Smooth muscle cell (in vitro differentiated cells): Measurements from ENCODE around the gene RHBDL1. TPM values are rescaled to one million over a fixed set of nuclear protein-coding genes. Genes with fewer than 3 reads are reported as not detected.

ENCODE experiments used
- DNase-seq: peaks from one replicate; lab custom pipeline; 2025; ENCODE audit not compliant: unreplicated experiment; lab: John Stamatoyannopoulos, UW
- H2AFZ ChIP-seq: fragments of 200-600 bp; sonication (generic); 2 replicates; pipeline ENCODE4 v1.6.0; 2016; ENCODE audit warnings: antibody characterized with exemption, low read depth, mild to moderate bottlenecking
- H3F3A ChIP-seq: fragments of 200-600 bp; sonication (generic); 2 replicates; pipeline ENCODE4 v1.6.0; 2017; ENCODE audit warnings: antibody characterized with exemption, low read depth
- H3K27ac ChIP-seq: fragments of 200-600 bp; sonication (generic); 2 replicates; pipeline ENCODE4 v1.5.1; 2016; ENCODE audit warnings: low read depth, mild to moderate bottlenecking
- H3K27me3 ChIP-seq: fragments of 200-600 bp; sonication (generic); 2 replicates; pipeline ENCODE4 v1.6.1; 2016; ENCODE audit warnings: low read depth, mild to moderate bottlenecking
- H3K36me3 ChIP-seq: fragments of 200-600 bp; sonication (generic); 2 replicates; pipeline ENCODE4 v1.5.1; 2016; ENCODE audit warnings: low read depth
- H3K4me1 ChIP-seq: fragments of 200-600 bp; sonication (generic); 2 replicates; pipeline ENCODE4 v1.5.1; 2016; ENCODE audit warnings: low read depth
- H3K4me2 ChIP-seq: fragments of 200-600 bp; sonication (generic); 2 replicates; pipeline ENCODE4 v1.6.0; 2016; ENCODE audit warnings: mild to moderate bottlenecking
- H3K4me3 ChIP-seq: fragments of 200-600 bp; sonication (generic); 2 replicates; pipeline ENCODE4 v1.5.1; 2016; ENCODE audit warnings: mild to moderate bottlenecking
- H3K79me2 ChIP-seq: fragments of 200-600 bp; sonication (generic); 2 replicates; pipeline ENCODE4 v1.6.0; 2016; ENCODE audit warnings: low read depth, mild to moderate bottlenecking
- H3K9ac ChIP-seq: fragments of 200-600 bp; sonication (generic); 2 replicates; pipeline ENCODE4 v1.6.0; 2016; ENCODE audit warnings: low read depth
- H3K9me3 ChIP-seq: fragments of 200-600 bp; sonication (generic); replicated peaks from 2 replicates; pipeline ENCODE4 v1.5.1; 2016; ENCODE audit warnings: low read depth
- H4K20me1 ChIP-seq: fragments of 200-600 bp; sonication (generic); 2 replicates; pipeline ENCODE4 v1.6.0; 2016; ENCODE audit warnings: low read depth
- WGBS: methylation state at CpG from one replicate; pipeline ENCODE4 v1.1.7; 2016; ENCODE audit warnings: low lambda C conversion rate; 5-methylcytosine and 5-hydroxymethylcytosine counted together
- polyA plus RNA-seq: library from polyadenylated mRNA; unstranded; fragments of >200 nt; fragmentation: Nextera tagmentation; extraction: Ambion mirVana; gene quantifications from 2 replicates; pipeline ENCODE4 v1.2.1, GENCODE V29; 2016
- total RNA-seq: library from RNA; depleted of rRNA; stranded (reverse); fragments of >200 nt; gene quantifications from 2 replicates; pipeline ENCODE4 v1.2.3, GENCODE V29; 2014
- TF ChIP-seq, protein P1 (sequence below): fragments of 200-600 bp; sonication (generic); IDR thresholded peaks from 2 replicates; pipeline ENCODE4 v1.5.1; 2017; ENCODE audit warnings: borderline replicate concordance, mild to moderate bottlenecking, antibody characterized with exemption; ENCODE audit not compliant: insufficient read depth, poor library complexity, severe bottlenecking

RHBDL1 gene
- total and polyA plus RNA-seq, 2 experiments from 2014 or later: 2.7 to 3.7 TPM

DNA sequence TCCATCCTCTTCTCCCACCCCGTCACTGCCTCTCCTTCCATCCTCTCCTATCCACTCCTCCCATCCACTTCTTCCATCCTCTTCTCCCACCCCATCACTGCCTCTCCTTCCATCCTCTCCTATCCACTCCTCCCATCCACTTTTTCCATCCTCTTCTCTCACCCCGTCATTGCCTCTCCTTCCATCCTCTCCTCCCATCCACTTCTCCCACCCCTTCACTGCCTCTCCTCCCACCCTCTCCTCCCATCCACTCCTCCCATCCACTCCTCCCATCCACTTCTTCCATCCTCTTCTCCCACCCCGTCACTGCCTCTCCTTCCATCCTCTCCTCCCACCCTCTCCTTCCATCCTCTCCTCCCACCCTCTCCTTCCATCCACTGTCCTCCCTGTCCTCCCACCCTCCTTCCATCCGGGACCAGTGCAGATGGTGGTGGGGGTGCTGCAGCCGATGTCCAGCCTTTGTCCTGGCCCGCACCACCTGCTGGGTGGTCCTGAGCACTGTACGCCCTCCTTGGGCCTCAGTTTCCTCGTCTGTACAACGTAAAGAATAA lies 43.6 kb upstream of the RHBDL1 start:
- Histone ChIP-seq H3K79me2 (peaks cover 10% of the 10 kb centered on the region), H3K9ac (no peak overlapping the region), H3K27ac (no peak overlapping the region)

DNA sequence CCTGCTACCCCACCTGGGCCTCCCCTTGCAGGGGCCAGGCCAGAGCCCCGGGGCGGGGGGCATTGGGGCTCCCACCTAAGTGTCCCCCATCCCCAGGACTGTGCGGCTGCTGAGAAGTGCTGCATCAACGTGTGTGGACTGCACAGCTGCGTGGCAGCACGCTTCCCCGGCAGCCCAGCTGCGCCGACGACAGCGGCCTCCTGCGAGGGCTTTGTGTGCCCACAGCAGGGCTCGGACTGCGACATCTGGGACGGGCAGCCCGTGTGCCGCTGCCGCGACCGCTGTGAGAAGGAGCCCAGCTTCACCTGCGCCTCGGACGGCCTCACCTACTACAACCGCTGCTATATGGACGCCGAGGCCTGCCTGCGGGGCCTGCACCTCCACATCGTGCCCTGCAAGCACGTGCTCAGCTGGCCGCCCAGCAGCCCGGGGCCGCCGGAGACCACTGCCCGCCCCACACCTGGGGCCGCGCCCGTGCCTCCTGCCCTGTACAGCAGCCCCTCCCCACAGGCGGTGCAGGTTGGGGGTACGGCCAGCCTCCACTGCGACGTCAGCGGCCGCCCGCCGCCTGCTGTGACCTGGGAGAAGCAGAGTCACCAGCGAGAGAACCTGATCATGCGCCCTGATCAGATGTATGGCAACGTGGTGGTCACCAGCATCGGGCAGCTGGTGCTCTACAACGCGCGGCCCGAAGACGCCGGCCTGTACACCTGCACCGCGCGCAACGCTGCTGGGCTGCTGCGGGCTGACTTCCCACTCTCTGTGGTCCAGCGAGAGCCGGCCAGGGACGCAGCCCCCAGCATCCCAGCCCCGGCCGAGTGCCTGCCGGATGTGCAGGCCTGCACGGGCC lies 42.8 kb upstream of the RHBDL1 start:
- 98% methylated on average over 64 of the region's 67 CpGs for WGBS
- peaks cover 11% of the 10 kb centered on the region for H4K20me1 ChIP-seq
- peaks cover 30% of the 10 kb centered on the region for H3K4me1 ChIP-seq
- no peak overlapping the region for H3K9ac ChIP-seq
- no peak overlapping the region for H2AFZ ChIP-seq
- no peak overlapping the region for H3K4me2 ChIP-seq
- H3K27ac ChIP-seq: no peak overlapping the region
- TF ChIP-seq, protein P1, sequence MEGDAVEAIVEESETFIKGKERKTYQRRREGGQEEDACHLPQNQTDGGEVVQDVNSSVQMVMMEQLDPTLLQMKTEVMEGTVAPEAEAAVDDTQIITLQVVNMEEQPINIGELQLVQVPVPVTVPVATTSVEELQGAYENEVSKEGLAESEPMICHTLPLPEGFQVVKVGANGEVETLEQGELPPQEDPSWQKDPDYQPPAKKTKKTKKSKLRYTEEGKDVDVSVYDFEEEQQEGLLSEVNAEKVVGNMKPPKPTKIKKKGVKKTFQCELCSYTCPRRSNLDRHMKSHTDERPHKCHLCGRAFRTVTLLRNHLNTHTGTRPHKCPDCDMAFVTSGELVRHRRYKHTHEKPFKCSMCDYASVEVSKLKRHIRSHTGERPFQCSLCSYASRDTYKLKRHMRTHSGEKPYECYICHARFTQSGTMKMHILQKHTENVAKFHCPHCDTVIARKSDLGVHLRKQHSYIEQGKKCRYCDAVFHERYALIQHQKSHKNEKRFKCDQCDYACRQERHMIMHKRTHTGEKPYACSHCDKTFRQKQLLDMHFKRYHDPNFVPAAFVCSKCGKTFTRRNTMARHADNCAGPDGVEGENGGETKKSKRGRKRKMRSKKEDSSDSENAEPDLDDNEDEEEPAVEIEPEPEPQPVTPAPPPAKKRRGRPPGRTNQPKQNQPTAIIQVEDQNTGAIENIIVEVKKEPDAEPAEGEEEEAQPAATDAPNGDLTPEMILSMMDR: no peak
- no peak overlapping the region for H3K4me3 ChIP-seq
- DNase-seq: no peak
- peaks cover 8% of the 10 kb centered on the region for H3F3A ChIP-seq
- no peaks in the 10 kb centered on the region for H3K36me3 ChIP-seq
- H3K27me3 ChIP-seq: no peaks in the 10 kb centered on the region
- no peaks in the 10 kb centered on the region for H3K9me3 ChIP-seq
- H3K79me2 ChIP-seq: peaks cover 10% of the 10 kb centered on the region

More for the DNA sequence above, 43.6 kb upstream of the RHBDL1 start:
- Histone ChIP-seq H3K4me1 (peaks cover 25% of the 10 kb centered on the region), H3K9me3 (no peaks in the 10 kb centered on the region), H3K27me3 (no peaks in the 10 kb centered on the region), H4K20me1 (peaks cover 11% of the 10 kb centered on the region), H3K4me2 (no peak overlapping the region), H3K4me3 (no peak overlapping the region), H3F3A (peaks cover 8% of the 10 kb centered on the region), H3K36me3 (no peaks in the 10 kb centered on the region), H2AFZ (no peak overlapping the region)
- WGBS: 85% methylated on average over 7 of the region's 9 CpGs
- DNase-seq: no peak
- TF ChIP-seq, protein P1: no peak

DNA sequence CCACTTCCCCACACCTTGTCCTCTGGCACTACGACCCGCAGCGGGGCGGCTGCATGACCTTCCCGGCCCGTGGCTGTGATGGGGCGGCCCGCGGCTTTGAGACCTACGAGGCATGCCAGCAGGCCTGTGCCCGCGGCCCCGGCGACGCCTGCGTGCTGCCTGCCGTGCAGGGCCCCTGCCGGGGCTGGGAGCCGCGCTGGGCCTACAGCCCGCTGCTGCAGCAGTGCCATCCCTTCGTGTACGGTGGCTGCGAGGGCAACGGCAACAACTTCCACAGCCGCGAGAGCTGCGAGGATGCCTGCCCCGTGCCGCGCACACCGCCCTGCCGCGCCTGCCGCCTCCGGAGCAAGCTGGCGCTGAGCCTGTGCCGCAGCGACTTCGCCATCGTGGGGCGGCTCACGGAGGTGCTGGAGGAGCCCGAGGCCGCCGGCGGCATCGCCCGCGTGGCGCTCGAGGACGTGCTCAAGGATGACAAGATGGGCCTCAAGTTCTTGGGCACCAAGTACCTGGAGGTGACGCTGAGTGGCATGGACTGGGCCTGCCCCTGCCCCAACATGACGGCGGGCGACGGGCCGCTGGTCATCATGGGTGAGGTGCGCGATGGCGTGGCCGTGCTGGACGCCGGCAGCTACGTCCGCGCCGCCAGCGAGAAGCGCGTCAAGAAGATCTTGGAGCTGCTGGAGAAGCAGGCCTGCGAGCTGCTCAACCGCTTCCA lies 42.0 kb upstream of the RHBDL1 start:
- 99% methylated on average over 56 of the region's 74 CpGs for WGBS
- DNase-seq: no peak
- TF ChIP-seq, protein P1: no peak
- H3K27ac ChIP-seq: no peak overlapping the region
- no peaks in the 10 kb centered on the region for H3K9me3 ChIP-seq
- no peak overlapping the region for H2AFZ ChIP-seq
- H3K4me2 ChIP-seq: no peak overlapping the region
- H3K27me3 ChIP-seq: no peaks in the 10 kb centered on the region
- peaks cover 8% of the 10 kb centered on the region for H3F3A ChIP-seq
- no peak overlapping the region for H3K4me3 ChIP-seq
- H3K79me2 ChIP-seq: peaks cover 10% of the 10 kb centered on the region
- H3K4me1 ChIP-seq: peaks cover 34% of the 10 kb centered on the region
- H3K36me3 ChIP-seq: no peaks in the 10 kb centered on the region
- H4K20me1 ChIP-seq: peaks cover 11% of the 10 kb centered on the region
- no peak overlapping the region for H3K9ac ChIP-seq
